Measurements from ENCODE around the gene GABRD. TPM values are rescaled to one million over a fixed set of nuclear protein-coding genes. Genes with fewer than 3 reads are reported as not detected.
"Not testable (repeated sequence)": the region's sequence is repeated elsewhere in the genome, so short reads cannot be mapped to it uniquely, and the experiment has no call there.

GABRD gene
- total and polyA plus RNA-seq, 12 donors: 0.30 to 1.1 (median 0.49) TPM; not detected in 2

GRCh38 chr1:1975535-1975934 lies 43.6 kb upstream of the GABRD start:
- H3K4me1 ChIP-seq: no peaks in the 10 kb centered on the region
- H3K9me3 ChIP-seq: no peaks in the 10 kb centered on the region
- intact Hi-C loops (cut with DNase I): no loop called here
- 71 to 73% methylated on average over 14 of the region's 14 CpGs for WGBS, 2 donors
- no peak for ATAC-seq
- no peak overlapping the region for H3K4me3 ChIP-seq
- peaks cover 0 to 40% (median 25%) of the 10 kb centered on the region in 7 donors for H3K27me3 ChIP-seq
- no peaks in the 10 kb centered on the region for H3K36me3 ChIP-seq
- DNase-seq: no peak
- TF ChIP-seq CTCF (IDR thresholded peaks at IDR 0.05): no peak
- no peak overlapping the region for H3K27ac ChIP-seq

GRCh38 chr1:1976031-1976430 lies 43.1 kb upstream of the GABRD start:
- ATAC-seq (no peak), DNase-seq (no peak)
- Histone ChIP-seq H3K36me3 (no peaks in the 10 kb centered on the region), H3K27ac (no peak overlapping the region), H3K4me1 (no peaks in the 10 kb centered on the region), H3K9me3 (no peaks in the 10 kb centered on the region), H3K27me3 (peaks cover 0 to 40% (median 25%) of the 10 kb centered on the region in 7 donors), H3K4me3 (no peak overlapping the region)
- WGBS, 2 donors: 81 to 85% methylated on average over 19 of the region's 19 CpGs
- intact Hi-C loops (cut with DNase I): no loop called here
- no peak for TF ChIP-seq CTCF (IDR thresholded peaks at IDR 0.05)

GRCh38 chr1:1978108-1978507 lies 41.0 kb upstream of the GABRD start:
- Histone ChIP-seq H3K27me3 (peaks cover 0 to 32% (median 13%) of the 10 kb centered on the region in 7 donors), H3K27ac (no peak overlapping the region), H3K36me3 (no peaks in the 10 kb centered on the region), H3K4me3 (no peak overlapping the region), H3K9me3 (no peaks in the 10 kb centered on the region), H3K4me1 (no peaks in the 10 kb centered on the region)
- no peak for ATAC-seq
- DNase-seq: no peak
- intact Hi-C loops (cut with DNase I): no loop called here
- WGBS, 2 donors: 74 to 91% methylated on average over 11 of the region's 11 CpGs
- no peak for TF ChIP-seq CTCF (IDR thresholded peaks at IDR 0.05)

DNA sequence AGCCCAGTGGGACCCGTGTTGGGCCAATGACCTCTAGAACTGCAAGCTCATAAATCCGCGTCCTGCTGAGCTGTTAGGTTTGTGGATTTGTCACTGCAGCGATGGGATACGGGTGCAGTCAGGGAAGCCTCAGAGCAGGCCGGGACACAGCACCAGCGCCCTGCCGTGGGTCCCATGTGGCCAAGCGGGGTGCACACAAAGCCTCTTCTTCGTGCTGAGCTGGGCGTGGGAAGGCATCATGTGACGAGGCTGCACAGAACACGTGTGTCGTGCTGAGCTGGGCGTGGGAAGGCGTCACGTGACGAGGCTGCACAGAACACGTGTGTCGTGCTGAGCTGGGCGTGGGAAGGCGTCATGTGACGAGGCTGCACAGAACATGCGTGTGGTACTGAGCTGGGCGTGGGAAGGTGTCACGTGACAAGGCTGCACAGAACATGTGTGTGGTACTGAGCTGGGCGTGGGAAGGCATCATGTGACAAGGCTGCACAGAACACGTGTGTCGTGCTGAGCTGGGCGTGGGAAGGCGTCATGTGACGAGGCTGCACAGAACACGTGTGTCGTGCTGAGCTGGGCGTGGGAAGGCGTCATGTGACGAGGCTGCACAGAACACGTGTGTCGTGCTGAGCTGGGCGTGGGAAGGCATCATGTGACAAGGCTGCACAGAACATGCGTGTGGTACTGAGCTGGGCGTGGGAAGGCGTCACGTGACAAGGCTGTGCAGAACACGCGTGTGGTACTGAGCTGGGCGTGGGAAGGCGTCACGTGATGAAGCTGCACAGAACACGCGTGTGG lies 40.3 kb upstream of the GABRD start:
- ATAC-seq; intact Hi-C loops (cut with DNase I); H3K9me3 ChIP-seq; H3K4me3 ChIP-seq; H3K36me3 ChIP-seq; H3K4me1 ChIP-seq; DNase-seq; H3K27ac ChIP-seq: not testable (repeated sequence)
- peaks cover 0 to 24% (median 7%) of the 10 kb centered on the region in 7 donors for H3K27me3 ChIP-seq
- 93 to 95% methylated on average over 43 to 48 of the region's 51 CpGs for WGBS, 2 donors
